SKM-1 (cell line): ENCODE data around the gene TLCD1.

Experiments used
- DNase-seq: peaks from one replicate; lab custom pipeline; 2025; ENCODE audit not compliant: unreplicated experiment; lab: John Stamatoyannopoulos, UW

TLCD1 gene

GRCh38 chr17:28689011-28689410 lies 37.0 kb downstream of the TLCD1 start:
- DNase-seq: no peak

DNA sequence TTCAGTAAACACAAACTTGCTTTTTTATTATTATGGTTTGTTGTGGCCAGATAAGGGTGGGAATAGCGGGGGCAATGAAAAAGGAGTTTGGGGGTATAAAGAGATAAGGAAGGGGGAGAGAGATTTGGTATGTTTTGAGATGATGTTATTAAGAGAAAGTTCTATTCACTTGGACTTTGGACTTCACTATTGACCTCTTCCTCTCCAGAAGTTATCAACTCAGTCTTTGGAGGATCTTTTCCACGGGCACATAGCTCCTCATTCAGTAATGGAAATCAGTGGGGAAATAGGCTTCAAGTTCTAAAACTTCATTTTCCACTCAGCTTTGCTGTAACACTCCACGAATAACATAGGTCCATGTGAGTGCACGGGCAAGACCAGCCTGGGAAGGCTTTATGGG lies 37.6 kb downstream of the TLCD1 start:
- DNase-seq: no peak

GRCh38 chr17:28686296-28686695 lies 39.7 kb downstream of the TLCD1 start:
- no peak for DNase-seq

DNA sequence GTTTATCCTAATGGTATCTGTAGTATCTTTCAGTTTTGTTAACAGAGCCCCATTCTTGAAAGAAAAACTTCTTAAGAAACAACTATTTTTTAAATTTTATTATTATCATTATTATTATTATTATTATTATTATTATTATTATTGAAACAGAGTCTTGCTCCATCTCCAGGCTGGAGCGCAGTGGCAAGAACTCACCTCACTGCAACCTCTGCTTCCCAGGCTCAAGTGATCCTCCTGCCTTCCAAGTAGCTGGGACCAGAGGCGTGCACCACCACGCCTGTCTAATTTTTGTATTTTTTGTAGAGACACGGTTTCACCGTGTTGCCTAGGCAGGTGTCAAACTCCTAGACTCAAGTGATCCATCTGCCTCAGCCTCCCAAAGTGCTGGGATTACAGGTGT lies 40.7 kb downstream of the TLCD1 start:
- no peak for DNase-seq

GRCh38 chr17:28684963-28685362 lies 41.1 kb downstream of the TLCD1 start:
- no peak for DNase-seq

DNA sequence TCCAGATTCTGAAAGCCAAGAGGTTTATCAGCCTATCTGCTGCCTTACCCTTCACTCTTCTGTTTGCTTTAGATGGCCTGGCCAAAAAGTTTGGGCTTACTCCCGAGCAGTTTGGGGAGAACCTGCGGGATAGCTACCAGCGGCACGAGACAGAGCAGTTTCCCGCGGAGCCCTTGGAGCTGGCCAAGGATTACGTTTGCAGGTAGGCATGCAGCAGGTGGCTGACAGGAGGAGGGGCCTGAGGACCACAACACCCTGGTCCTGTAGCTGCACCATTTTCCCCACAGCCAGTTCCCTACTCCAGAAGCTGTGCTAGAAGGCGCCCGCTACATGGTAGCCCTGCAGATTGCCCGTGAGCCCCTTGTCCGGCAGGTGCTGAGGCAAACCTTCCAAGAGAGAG lies 43.4 kb downstream of the TLCD1 start:
- no peak for DNase-seq

- DNase-seq: no peak
Observed at GRCh38 chr17:28675980-28676379, 50.1 kb downstream of the TLCD1 start.

- DNase-seq: no peak
Observed at GRCh38 chr17:28675490-28675889, 50.5 kb downstream of the TLCD1 start.
